HG02884 (cell line): ENCODE results near the gene MIAT.

Experiments used
- ATAC-seq: cut with Tn5 transposase; IDR thresholded peaks from one replicate; pipeline ENCODE4 v1.9.1; 2021; ENCODE audit warnings: mild to moderate bottlenecking, moderate library complexity; ENCODE audit not compliant: unreplicated experiment

The MIAT gene

DNA sequence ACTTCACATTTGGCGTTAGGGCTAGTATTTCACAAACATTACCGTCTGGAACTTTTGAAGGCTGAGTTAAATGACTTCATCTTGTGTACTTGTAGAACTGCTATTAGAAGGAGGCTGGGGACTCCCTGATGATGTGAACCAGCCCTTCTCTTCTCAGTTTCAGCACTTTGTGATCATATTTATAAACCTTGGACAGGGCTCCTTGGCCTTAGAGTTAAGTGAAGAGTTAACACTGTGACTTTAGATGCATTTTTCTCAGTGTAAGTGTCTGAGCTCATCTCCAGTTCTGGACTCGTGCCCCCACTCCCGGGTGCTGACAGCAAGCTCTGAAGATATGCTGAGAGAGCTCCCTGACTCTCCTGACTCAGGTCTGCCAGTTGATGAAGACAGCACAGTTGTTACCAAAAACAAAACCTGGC, 8.4 kb downstream of the MIAT start:
- ATAC-seq, result no peak

DNA sequence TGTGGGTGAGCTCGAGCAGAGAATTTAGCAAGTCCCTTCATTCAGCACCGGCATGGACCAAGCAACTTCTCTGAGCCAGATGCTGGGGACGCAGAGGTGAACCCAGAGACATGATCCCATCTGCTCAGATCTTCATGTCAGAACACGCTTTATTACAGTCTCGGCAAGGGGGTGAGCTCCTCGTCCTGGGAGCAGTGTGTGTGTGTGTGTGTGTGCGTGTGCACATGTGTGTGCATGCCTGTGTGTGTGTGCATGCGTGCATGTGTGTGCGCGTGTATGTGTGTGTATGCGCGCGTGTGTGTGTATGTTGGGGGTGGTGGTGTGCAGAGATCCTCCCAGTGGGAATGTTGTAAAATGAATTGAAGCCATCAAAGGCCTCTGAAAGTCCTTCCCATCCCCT, 9.8 kb downstream of the MIAT start:
- no peak for ATAC-seq

DNA sequence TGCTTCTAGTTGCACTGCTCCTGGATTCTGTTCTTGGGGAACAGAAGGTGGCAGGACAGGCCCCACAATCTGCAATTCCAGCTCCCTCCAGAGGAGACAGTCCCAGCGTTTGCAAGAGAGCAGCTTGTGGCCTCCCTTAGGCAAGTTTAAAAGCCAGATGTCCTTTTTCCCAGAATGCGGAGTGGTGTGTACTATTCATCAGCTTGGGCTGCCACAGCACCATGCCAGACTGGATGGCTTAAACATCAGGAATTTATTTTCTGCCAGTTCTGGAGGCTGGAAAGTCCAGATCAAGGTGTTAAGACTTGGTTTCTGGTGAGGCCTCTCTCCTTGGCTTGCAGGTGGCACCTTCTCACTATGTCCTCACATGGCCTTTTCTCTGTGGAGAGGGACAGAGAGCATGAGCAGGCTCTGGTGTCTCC, 11.7 kb downstream of the MIAT start:
- no peak for ATAC-seq

DNA sequence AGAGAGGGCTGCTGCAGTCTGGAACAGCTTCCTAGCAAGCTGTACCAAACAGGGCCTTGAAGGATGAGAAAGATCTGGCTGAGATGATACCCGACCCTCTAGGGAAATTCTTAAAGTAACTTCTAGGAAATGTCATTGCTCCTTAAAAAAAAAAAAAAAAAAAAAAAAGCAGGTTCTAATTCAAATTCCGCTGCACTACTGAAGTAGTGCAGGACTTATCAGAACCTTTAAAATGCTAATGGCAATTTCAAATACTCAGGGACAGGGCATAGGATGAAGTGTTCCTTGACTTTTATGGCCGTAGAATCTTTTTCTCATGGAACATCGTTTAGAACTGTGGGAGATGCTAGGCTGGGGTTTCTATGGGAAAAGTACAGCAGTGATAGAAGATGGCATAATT, 13.1 kb downstream of the MIAT start:
- no peak for ATAC-seq

DNA sequence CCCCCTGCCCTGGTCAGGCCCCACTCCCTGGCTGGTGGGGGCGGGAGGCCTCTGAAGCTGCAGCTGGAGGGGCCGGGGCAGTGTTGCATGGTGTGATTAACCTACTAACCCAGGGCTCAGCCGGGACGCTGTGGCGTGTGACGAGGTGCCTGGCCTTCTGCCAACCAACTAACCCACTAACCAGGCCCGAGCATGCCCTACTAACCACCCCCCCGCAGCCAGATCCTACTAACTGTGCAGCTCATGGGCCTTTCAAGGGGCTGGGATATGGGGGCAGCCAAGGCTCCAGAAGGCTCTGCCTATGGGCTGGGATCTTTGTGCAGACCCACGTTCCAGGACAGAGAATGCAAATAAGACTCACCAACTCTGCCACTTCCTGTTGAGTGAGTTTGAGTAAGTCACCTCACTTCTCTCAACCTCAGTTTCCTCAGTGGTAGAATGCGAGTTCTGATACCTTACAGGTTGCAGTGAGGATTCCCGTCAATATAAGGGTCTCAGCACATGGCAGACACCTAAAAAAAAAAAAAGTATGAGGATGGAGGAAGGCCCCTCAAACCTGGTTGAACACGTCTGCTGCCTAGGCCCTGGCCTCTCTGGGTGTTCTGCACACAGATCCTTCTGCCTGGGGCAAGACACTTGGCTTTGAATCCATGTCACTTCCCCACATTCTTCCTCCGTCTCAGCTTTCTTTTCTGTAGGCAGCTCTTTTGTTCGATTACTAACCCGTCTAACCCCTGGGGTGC, 14.1 kb downstream of the MIAT start:
- ATAC-seq, result no peak

DNA sequence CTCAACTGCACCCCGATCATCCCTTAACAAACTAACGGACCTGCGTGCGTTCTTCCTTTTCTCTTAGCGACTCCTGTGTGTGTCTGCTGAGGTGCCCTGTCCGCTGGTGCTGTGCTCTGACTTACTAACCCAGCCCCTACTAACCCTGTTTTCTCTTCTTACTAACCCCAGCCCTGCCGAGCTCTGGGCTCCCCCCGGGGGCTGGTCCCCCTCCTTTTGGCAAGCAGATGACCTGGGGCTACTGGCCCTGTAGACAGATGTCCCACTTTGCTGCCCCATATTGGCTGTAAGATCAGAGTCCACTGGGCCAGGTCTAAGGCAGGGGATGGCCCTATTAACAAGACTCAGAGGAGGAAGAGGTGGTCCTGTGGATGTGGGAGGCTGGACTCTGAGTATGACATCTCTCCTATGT, 14.7 kb downstream of the MIAT start:
- ATAC-seq, result peak; percentile 14

DNA sequence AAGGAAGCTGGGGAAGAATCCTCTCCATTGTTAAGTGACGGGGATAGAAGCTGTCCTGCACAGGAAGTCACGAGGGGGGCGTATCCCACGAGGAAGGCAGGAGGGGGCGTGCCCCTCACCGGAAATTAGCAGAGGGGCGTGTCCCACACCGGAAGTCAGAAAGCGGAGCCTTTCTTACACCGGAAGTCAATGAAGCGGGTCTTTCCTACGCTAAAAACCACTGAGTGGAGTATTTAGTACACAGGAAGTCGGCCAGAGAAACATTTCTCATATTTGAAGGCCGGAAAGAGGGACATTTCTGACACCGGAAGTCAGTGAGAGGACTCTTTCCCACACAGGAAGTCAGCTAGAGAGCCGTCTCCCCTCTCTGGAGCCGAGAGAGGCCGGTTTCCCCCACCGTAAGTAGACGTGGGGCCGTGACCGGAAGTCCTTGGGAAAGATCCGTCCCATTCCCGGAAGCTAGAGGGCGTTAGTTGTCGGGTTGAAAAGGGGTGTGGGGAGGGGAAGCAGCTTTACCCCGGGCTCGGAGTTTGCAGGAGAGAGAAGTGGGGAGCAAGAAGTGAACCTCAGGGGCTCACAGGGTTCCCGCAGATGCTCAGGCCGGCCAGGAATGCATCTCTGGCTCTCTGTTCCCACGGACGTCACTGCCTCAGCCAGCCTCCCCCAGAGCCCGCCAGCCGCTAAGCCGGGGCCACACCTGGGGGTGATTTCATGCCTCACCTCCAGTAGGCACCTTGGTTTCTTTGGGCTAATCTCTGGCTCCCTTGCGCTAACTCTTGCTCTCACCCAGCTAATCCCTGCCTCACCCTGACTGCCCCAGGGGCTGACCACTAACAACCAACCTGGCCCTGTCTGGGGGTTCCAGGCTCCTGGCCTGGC, 15.4 kb downstream of the MIAT start:
- ATAC-seq, result peak; percentile 59

DNA sequence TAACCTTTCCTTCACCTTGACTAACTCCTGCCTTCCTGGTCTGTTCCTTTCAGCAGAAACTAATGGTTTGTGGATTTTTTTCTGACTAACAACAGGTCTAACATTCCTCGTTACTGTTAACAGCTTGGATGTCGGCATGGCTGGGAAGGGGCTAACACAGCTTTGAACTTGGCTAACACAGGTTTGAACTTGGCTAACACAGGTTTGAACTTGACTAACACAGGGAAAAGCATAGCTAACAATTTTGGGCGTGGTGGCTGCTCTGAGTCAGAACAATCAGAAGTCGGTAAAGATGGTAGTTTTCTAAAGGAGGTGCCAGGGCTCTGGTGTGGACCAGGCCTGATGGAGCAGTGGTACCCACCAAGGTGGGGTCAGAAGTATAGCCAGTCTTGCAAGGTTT, 16.1 kb downstream of the MIAT start:
- ATAC-seq, result no peak

DNA sequence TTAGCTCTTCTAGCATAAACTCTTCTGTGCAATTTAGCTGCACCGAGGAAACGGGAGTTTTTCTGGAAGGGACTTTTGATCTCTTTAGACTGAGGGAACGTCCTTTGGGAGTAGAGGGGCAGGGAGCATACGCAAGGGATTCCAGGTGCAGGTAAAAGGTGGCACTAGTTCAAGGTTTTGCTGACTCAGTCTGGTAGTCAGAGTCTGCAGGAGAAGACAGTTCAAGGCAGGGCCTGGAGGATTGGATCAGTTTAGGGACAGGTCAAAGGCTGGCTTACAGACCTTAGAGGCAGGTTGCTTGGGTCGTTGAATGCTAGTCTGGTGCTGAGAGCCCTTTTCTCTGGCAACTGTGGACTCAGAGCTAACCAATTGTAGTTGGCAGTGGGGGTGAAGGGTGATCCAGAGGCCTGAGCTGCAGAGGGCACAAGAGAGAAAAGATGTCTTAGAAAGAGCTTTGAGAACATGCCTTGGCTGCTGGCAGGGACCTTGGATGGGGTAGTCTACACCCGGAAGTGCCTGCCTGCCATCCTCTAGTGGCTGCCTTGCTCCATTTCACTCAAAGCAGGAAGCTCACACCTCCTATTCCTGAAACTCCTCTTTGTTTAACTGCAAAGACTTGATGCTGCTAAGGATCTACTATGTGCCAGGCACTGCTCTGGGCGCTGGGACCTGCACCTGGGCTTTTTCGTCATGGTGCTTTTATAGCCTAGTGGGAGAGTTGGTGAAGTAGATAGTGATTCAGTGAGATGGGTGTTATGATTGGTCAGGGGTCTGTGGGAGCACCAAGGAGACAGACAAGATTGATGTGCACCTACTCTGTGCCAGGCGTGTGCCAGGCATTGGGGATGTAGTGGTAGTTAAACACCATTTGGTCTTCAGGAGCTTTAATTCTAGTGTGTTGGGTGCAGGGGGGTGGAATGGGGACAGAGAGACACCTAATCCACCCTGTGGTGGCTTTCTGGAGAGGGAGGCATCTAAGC, 17.1 kb downstream of the MIAT start:
- no peak for ATAC-seq

DNA sequence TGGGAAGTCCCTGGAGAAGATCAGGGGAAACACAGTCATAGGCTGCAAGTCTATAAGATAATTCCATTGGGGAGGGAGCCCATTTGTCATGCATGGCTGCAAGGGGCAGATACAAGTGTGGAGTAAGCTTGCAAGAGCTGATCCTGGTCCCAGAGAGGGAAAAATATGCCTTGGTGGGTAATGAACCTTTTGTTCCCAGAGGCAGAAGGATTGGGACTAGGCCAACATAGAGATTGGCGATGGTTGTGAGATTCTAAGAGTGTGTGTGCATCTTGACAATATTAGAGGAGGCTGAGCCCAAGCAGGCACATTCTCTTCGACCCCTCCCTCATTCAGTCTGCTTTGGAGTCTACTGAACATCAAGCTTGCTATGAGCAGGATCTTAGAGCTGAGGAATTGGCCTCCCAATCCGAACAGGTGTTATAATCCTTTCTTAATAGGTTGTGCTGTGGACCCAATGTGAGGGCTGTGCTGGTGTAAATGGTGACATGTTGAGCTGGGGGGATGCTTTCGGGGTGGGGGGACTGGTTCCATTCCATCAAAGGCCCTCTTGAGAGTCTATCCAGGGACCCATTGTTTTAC, 18.4 kb downstream of the MIAT start:
- ATAC-seq, result no peak

DNA sequence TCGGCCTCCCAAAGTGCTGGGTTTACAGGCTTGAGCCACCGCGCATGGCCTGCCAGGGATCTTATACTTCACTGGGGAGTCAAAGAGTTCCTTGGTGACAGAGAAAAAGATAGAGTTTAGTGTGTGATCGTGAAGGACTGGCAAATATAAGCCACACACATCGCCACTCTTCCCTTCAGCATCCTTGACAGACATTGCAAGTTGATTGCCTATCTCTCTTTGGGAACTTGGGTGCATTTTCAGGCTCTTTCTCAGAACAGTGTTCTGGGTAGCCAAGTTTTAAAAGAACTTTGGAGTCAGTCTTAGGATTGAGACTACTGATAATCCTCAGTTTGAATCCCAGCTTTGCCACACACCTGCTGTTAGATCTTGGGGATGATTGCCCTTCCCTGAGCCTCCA, 19.8 kb downstream of the MIAT start:
- no peak for ATAC-seq

DNA sequence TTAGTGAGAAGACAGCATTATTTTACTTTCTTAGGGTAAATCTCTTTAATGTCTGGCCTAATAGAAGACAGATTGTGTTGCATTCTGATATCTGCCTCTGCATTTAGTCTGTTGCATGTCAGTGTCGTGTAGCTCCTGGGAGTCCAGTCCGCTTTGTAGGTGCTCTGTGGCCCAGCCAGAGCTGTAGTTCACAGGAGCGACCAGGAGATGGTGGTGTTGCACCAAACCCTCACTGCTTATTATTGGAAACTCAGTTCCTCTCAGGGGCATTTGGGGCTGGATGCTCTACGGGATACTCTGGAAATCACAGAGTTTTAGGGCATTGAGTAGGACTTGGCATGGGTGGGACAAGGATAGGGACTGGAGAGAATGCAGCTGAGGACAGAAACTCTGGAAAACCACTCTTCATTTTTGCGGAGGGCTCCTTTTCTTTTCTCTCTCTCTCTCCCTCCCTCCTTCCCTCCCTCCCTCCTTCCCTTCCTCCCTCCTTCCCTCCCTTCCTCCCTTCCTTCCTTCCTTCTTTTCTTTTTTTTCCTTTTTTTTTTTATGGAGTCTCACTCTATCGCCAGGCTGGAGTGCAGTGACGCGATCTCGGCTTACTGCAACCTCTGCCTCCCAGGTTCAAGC, 21.7 kb downstream of the MIAT start:
- no peak for ATAC-seq

DNA sequence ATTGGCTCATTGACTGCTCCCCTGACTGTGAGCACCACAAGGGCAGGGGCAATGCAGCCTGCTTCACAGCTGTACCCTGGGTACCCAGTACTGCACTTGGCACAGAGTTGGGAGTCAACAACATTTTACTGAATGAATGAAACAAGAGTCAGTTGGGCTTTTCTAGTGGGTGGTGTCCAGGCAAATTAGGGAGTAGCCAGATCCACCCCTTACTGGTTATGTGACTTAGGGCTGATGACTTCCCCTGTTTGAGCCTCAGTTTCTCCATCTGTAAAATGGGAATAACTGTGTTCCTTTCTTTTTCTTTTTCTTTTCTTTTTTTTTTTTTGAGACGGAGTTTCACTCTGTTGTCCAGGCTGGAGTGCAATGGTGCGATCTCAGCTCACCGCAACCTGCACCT, 23.1 kb downstream of the MIAT start:
- ATAC-seq, result no peak

DNA sequence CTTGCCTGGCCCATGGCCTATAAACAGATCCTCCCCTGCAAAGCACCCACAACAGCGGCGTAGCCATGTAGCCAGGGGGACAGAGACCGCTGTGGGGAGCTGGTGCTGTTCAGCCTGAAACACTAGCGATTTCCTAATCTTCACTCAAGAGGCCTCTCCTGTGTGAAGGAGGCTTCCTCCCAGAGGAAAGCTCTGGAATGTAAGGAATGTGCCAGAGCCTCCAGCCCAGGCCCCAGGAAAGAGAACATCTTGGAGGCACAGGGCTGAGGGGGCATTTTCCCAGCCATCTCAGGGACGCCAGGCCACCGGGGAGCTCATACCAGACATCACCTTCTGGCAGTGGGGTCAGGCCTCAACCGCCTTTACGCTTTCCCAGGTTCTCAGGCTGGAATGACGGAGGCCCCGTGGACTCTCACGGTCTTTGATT, 24.0 kb downstream of the MIAT start:
- no peak for ATAC-seq

DNA sequence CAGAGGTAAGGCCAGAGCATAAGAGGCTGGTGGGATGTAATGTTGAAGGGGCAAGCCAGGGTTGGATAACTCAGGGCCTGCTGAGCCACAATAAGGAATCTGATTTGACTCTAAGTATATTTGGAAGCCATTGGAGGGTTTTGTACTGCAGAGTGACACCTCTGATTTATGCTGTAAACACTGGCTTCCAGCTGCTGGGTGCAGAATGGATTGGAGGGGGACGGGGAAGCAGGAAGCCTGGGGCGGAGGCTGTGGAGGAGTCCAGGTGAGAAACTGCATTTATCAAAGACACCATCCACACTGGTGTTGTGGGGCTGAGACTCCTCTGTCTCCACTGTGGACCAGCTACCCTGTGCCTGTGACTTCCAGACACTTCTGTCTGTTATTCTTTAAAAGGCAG, 26.8 kb downstream of the MIAT start:
- ATAC-seq, result no peak

DNA sequence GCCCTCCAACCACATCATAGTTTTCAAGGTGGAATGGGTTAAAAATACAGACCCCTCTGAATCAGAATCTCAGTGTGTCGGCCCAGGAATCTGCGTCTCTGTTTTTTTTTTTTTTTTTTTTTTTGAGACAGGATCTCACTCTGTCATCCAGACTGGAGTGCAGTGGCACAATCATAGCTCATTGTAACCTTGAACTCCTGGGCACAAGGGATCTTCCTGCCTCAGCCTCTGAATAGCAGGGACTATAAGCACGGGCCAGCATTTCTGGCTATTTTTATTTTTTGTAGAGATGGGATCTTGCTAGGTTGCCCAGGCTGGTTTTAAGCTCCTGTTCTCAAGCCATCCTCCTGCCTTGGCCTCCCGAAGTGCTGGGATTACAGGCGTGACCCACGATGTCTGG, 28.2 kb downstream of the MIAT start:
- no peak for ATAC-seq

DNA sequence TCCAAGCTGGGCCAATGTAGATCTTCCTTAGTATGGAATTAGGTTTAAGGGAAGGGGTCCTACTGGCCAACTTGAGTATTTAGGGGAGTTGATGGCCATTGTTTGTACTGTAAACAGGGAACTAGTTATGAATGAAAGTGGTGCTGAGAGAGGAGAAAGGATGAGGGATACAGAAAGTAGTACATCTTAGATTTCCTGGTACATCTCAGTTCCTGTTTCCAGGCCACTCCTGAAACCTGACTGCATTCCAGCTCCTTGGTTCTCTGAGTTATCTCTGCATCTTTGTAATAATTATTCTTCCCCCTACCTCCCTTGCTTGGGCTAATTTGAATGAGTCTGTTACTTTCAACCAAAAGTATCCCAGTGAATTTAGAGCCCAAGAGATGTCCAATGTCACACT, 30.1 kb downstream of the MIAT start:
- ATAC-seq, result no peak

DNA sequence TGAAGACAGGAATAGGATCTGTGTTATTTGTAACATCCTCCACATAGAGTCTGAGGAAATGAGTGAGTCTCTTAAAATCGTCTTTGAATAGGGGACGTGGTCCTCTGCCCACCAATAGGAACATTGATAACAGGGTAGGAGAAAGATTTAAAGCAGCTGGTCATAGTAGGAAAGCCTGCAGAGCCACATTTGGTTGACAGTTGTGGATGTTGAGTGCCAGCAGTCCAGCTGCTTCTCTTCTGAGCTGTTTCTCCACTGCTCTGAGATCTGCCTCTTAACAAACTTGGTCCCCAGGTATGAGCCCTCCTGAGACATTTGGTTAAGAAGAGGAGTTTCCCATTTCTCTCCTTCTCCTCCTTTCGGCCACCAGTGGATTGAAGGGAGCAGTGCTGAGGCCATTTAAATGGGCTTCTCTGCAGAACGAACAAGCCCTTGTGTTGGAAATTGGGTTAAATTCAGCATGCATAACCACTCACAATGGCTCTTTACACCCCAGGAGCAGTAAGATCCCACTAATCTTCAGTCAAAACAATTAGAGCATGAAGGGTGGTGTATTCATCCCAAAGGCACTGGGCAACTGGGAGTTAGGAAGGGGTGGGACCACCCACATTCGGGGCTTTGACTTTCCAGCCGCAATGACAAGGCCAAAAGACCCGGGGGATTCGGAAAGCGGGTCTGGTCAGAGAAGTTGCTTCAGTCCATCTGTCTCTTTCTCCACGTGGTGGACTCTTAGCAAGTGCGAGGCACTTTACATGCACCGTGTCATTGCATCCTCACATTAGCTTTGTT, 32.3 kb downstream of the MIAT start:
- ATAC-seq, result no peak

DNA sequence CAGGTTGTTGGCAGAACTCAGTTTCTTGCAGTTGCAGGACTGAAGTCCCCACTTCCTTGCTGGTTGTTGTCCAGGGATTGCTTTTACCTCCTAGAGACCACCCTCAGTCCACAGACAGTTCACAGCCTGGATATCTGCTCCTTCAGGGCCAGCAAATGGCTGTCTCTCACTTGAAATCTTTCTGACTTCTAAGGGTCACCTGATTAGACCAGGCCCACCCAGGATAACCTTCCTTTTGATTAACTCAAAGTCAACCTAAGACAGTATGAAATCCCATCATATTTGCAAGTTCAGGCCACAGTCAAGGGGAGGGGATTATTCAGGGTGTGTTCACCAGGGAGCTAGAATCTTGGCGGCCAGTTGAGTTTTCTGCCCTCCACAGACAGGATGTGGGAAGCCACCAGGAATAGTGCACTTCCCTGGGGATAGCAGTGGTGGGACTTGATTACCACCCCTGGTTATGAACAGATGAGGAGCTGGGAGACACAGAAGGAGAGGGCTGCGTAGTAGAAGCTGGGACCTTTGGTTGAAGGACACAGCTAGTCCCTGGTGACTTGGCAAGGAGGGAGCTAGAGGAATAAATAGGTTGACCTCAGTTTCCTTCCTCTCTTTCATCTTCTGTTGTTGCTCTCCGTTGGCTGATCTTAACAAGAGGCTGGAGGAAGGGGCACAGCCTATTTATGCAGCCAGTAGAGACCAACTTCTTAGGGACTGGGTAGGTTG, 33.4 kb downstream of the MIAT start:
- no peak for ATAC-seq
